OCI-LY3 (cell line): Measurements from ENCODE around the gene FAIM.
"Not testable (repeated sequence)": the region's sequence is repeated elsewhere in the genome, so short reads cannot be mapped to it uniquely, and the experiment has no call there.

Experiments
- H2AFZ ChIP-seq: fragments of 200-600, 300-600 bp; shearing (Covaris generic); 2 replicates; pipeline ENCODE4 v1.6.0; 2014; ENCODE audit warnings: antibody characterized with exemption, low read depth, low read length
- H3K27ac ChIP-seq: fragments of 200-600, 300-600 bp; sonication (generic); 2 replicates; pipeline ENCODE4 v1.5.1; 2014; ENCODE audit warnings: mild to moderate bottlenecking, low read length, moderate library complexity, mixed read lengths
- H3K27me3 ChIP-seq: fragments of 200-600, 300-600 bp; sonication (generic); 2 replicates; pipeline ENCODE4 v1.6.1; 2014; ENCODE audit warnings: low read depth, low read length, mixed read lengths
- H3K36me3 ChIP-seq: fragments of 200-600, 300-600 bp; sonication (generic); replicated peaks from 2 replicates; pipeline ENCODE3; 2014; ENCODE audit warnings: low read depth, low read length, mixed read lengths
- H3K4me1 ChIP-seq: fragments of 300-600, 200-600 bp; sonication (generic); 2 replicates; pipeline ENCODE4 v1.6.1; 2014; ENCODE audit warnings: low read length, mixed read lengths
- H3K4me2 ChIP-seq: fragments of 200-600, 300-600 bp; sonication (generic); 2 replicates; pipeline ENCODE4 v1.6.1; 2014; ENCODE audit warnings: low read length, mixed read lengths
- H3K4me3 ChIP-seq: fragments of 300-600, 200-600 bp; sonication (generic); 2 replicates; pipeline ENCODE4 v1.5.1; 2014; ENCODE audit warnings: antibody characterized with exemption, mild to moderate bottlenecking, low read length, moderate library complexity
- H3K79me2 ChIP-seq: fragments of 300-600, 200-600 bp; shearing (Covaris generic); 2 replicates; pipeline ENCODE4 v1.6.1; 2014; ENCODE audit warnings: mild to moderate bottlenecking, low read length, mixed read lengths
- H3K9ac ChIP-seq: fragments of 300-600, 200-600 bp; shearing (Covaris generic); 2 replicates; pipeline ENCODE4 v1.6.0; 2014; ENCODE audit warnings: mild to moderate bottlenecking, low read length, moderate library complexity
- H3K9me3 ChIP-seq: fragments of 200-600, 300-600 bp; shearing (Covaris generic); 2 replicates; pipeline ENCODE4 v1.6.1; 2014; ENCODE audit warnings: low read length, mixed read lengths; ENCODE audit not compliant: insufficient read depth
- H4K20me1 ChIP-seq: fragments of 200-600, 300-600 bp; sonication (generic); 2 replicates; pipeline ENCODE4 v1.6.1; 2016; ENCODE audit warnings: low read length, mixed read lengths; ENCODE audit not compliant: insufficient read depth
- EZH2phosphoT487 ChIP-seq: fragments of 200-600 bp; shearing (Covaris generic); IDR thresholded peaks from 2 replicates; pipeline ENCODE4 v1.6.1; 2018; ENCODE audit warnings: antibody characterized with exemption, mixed run types, low read depth
- TF ChIP-seq, protein P1 (sequence below): fragments of 200-600, 300-600 bp; sonication (generic); IDR thresholded peaks from 2 replicates; pipeline ENCODE4 v1.5.1; 2014; ENCODE audit warnings: antibody characterized with exemption, low read length, low read depth

FAIM gene, protein sequence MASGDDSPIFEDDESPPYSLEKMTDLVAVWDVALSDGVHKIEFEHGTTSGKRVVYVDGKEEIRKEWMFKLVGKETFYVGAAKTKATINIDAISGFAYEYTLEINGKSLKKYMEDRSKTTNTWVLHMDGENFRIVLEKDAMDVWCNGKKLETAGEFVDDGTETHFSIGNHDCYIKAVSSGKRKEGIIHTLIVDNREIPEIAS

DNA sequence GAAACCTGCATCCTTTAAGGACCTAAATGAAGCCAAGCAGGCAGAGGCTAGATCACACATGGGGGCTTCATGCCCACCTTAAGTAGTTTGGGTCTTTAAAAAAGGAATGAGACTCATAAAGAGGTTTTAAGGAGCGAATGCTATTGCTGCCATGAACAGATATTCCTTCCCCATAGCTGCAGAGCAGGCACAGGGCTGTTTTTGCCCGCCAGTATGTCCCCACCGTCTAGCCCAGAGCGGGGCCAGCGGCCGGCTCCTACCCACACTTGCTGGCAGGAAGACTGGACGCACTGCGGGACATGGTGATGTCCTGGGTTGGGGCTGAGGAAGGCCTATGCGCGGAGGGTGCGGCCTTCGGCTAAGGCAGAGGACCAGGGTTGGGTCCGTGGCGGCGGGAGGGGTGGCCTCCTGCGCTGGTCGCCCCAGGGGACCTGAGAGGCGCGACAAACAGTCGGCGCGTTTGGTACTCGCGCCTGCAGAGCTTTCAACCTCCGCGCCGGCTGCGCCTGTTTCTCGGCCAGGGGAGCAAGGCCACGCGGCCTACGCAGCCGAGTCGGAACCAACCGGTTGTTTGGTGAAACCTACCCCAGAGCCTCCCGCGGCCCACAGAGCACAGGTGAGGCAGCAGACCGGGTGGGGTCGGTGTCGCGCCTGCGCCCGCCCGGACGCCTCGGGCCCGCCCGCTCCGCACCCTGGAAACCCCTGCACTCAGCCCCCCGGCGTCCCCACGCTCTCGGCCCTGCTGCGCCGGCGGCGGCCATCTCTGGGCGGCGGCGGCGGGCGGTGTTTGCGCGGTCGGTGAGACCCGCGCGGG lies at the start of gene FAIM:
Gene FAIM (plus strand): TSS at position 450 of the 814 bp plus-strand sequence. CDS start 10,956 bp downstream, outside the sequence.
- peak within 1 kb of the TSS; percentile 78 for H3K9ac ChIP-seq
- TF ChIP-seq, protein P1, sequence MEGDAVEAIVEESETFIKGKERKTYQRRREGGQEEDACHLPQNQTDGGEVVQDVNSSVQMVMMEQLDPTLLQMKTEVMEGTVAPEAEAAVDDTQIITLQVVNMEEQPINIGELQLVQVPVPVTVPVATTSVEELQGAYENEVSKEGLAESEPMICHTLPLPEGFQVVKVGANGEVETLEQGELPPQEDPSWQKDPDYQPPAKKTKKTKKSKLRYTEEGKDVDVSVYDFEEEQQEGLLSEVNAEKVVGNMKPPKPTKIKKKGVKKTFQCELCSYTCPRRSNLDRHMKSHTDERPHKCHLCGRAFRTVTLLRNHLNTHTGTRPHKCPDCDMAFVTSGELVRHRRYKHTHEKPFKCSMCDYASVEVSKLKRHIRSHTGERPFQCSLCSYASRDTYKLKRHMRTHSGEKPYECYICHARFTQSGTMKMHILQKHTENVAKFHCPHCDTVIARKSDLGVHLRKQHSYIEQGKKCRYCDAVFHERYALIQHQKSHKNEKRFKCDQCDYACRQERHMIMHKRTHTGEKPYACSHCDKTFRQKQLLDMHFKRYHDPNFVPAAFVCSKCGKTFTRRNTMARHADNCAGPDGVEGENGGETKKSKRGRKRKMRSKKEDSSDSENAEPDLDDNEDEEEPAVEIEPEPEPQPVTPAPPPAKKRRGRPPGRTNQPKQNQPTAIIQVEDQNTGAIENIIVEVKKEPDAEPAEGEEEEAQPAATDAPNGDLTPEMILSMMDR = no peak
- no peak for TF ChIP-seq EZH2phosphoT487
- H4K20me1 ChIP-seq = no peaks in the 10 kb centered on the region
- peaks cover 38% of the 10 kb centered on the region for H3K79me2 ChIP-seq
- H3K27ac ChIP-seq = peak within 1 kb of the TSS; percentile 71
- H3K27me3 ChIP-seq = no peaks in the 10 kb centered on the region
- H3K4me2 ChIP-seq = peak within 1 kb of the TSS; percentile 96
- peak within 1 kb of the TSS; percentile 85 for H3K4me3 ChIP-seq
- H3K9me3 ChIP-seq = no peaks in the 10 kb centered on the region
- H3K36me3 ChIP-seq = peaks cover 7% of the 10 kb centered on the region
- H2AFZ ChIP-seq = peak within 1 kb of the TSS; percentile 95
- peaks cover 17% of the 10 kb centered on the region for H3K4me1 ChIP-seq

DNA sequence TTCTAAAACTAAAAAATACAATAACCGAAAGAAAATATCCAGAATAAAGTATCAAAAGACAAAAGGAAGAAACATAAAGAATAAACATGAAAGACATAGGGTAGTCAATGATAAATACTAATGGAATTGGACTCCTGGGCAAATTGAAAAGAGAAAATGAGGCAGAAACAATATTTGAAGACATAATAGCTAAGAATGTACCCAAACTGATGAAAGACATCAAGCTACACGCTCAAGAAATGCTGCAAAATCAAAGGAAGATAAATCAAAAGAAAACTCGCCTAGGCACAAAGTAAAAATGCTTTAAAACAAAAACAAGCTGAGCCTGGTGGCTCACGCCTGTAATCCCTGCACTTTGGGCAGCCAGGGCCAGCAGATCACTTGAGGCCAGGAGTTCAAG lies 49.4 kb upstream of the FAIM start:
- no peak overlapping the region for H3K4me3 ChIP-seq

DNA sequence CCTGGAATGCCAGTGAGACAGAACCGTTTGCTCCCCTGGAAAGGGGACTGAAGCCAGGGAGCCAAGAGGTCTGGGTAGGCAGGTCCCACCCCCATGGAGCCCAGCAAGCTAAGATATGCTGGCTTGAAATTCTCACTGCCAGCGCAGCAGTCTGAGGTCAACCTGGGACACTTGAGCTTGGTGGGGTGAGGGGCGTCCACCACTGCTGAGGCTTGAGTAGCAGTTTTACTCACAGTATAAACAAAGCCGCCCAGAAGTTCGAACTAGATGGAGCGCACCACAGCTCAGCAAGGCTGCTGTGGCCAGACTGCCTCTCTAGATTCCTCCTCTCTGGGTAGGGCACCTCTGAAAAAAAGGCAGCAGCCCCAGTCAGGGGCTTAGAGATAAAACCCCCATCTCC lies 48.1 kb upstream of the FAIM start:
- Histone ChIP-seq H3K4me2 (no peak overlapping the region), H3K79me2 (no peaks in the 10 kb centered on the region), H3K36me3 (peaks cover 2% of the 10 kb centered on the region), H4K20me1 (no peaks in the 10 kb centered on the region), H3K4me3 (no peak overlapping the region), H3K4me1 (no peaks in the 10 kb centered on the region), H3K9me3 (no peaks in the 10 kb centered on the region), H3K27ac (no peak overlapping the region), H3K27me3 (no peaks in the 10 kb centered on the region), H3K9ac (no peak overlapping the region), H2AFZ (no peak overlapping the region)
- no peak for TF ChIP-seq EZH2phosphoT487
- TF ChIP-seq, protein P1 = no peak

More for the DNA sequence above, 49.4 kb upstream of the FAIM start:
- H3K36me3 ChIP-seq = peaks cover 2% of the 10 kb centered on the region
- H4K20me1 ChIP-seq = no peaks in the 10 kb centered on the region
- H3K9ac ChIP-seq = no peak overlapping the region
- H3K79me2 ChIP-seq = no peaks in the 10 kb centered on the region
- no peak overlapping the region for H2AFZ ChIP-seq
- no peak overlapping the region for H3K4me2 ChIP-seq
- no peaks in the 10 kb centered on the region for H3K4me1 ChIP-seq
- no peaks in the 10 kb centered on the region for H3K27me3 ChIP-seq
- no peak for TF ChIP-seq EZH2phosphoT487
- TF ChIP-seq, protein P1 = no peak
- H3K27ac ChIP-seq = no peak overlapping the region
- no peaks in the 10 kb centered on the region for H3K9me3 ChIP-seq

DNA sequence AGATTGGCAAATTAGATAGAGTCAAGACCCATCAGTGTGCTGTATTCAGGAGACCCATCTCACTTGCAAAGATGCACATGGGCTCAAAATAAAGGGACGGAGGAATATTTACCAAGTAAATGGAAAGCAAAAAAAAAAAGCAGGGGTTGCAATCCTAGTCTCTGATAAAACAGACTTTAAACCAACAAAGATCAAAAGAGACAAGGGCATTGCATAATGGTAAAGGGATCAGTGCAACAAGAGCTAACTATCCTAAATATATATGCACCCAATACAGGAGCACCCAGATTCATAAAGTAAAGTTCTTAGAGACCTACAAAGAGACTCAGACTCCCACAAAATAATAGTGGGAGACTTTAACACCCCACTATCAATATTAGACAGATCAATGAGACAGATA lies 45.7 kb upstream of the FAIM start:
- H4K20me1 ChIP-seq, H3K27me3 ChIP-seq, H3K36me3 ChIP-seq, H3K9ac ChIP-seq, H3K4me1 ChIP-seq, H2AFZ ChIP-seq, H3K9me3 ChIP-seq, H3K4me3 ChIP-seq, H3K27ac ChIP-seq, H3K4me2 ChIP-seq, H3K79me2 ChIP-seq: not testable (repeated sequence)

DNA sequence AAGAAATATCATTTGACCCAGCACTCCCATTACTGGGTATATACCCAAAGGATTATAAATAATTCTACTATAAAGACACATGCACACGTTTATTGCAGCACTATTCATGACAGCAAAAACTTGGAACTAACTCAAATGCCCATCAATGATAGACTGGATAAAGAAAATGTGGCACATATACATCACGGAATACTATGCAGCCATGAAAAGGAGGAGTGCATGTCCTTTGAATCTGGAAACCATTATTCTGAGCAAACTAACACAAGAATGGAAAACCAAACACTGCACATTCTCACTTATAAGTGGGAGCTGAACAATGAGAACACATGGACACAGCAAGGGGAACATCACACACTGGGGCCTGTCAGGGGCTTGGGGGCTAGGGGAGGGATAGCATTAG lies 42.3 kb upstream of the FAIM start:
- H4K20me1 ChIP-seq = not testable (repeated sequence)

More for the DNA sequence above, 42.3 kb upstream of the FAIM start:
- not testable (repeated sequence) for H3K4me2 ChIP-seq, H3K79me2 ChIP-seq, H3K4me1 ChIP-seq, H3K27ac ChIP-seq, H3K27me3 ChIP-seq, H3K36me3 ChIP-seq, H3K9me3 ChIP-seq, H2AFZ ChIP-seq, H3K4me3 ChIP-seq, H3K9ac ChIP-seq
